Stimulated activated CD4-positive, alpha-beta T cell treated with anti-CD3 and anti-CD28 coated beads, Interleukin-2, amount 100 ng/mL, for 48 hours (primary cell): ENCODE data around the gene PGA4.
"Not testable (repeated sequence)": the region's sequence is repeated elsewhere in the genome, so short reads cannot be mapped to it uniquely, and the experiment has no call there.

Source experiments
- DNase-seq, 2 donors: peaks; one replicate each; pipeline ENCODE4 v3.0.0-alpha.2; 2020

The PGA4 gene

GRCh38 chr11:61207636-61208310 is 14.4 kb upstream of the PGA4 start:
- DNase-seq: not testable (repeated sequence)

GRCh38 chr11:61210629-61211028 is 11.5 kb upstream of the PGA4 start:
- DNase-seq: not testable (repeated sequence)

GRCh38 chr11:61211327-61211952 is 10.7 kb upstream of the PGA4 start:
- not testable (repeated sequence) for DNase-seq

- DNase-seq: not testable (repeated sequence)
Measured at GRCh38 chr11:61212202-61212601, 9.9 kb upstream of the PGA4 start.

- not testable (repeated sequence) for DNase-seq
Measured at GRCh38 chr11:61213711-61214324, 8.3 kb upstream of the PGA4 start.

- not testable (repeated sequence) for DNase-seq
Measured at GRCh38 chr11:61218306-61218705, 3.8 kb upstream of the PGA4 start.

GRCh38 chr11:61219016-61219415 is 3.1 kb upstream of the PGA4 start:
- not testable (repeated sequence) for DNase-seq

DNA sequence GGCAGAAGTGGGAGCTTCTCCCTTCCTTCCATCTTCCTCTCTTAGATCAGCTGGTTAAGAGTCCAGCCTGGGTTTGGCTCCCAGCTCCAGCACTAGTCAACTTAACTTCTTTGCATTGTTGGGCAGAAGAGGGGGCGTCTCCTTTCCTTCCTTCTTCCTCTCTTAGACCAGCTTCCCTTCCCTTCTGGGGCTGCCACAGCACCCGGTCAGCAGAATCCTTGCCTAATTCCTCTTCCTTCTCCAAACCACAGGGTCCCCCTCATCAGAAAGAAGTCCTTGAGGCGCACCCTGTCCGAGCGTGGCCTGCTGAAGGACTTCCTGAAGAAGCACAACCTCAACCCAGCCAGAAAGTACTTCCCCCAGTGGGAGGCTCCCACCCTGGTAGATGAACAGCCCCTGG is 545 bp downstream of the PGA4 start:
- not testable (repeated sequence) for DNase-seq

- DNase-seq: not testable (repeated sequence)
Measured at GRCh38 chr11:61226457-61227137, 4.5 kb downstream of the PGA4 start.

GRCh38 chr11:61229458-61229857 is 7.3 kb downstream of the PGA4 start:
- DNase-seq: not testable (repeated sequence)

GRCh38 chr11:61231033-61231432 is 8.9 kb downstream of the PGA4 start:
- not testable (repeated sequence) for DNase-seq

DNA sequence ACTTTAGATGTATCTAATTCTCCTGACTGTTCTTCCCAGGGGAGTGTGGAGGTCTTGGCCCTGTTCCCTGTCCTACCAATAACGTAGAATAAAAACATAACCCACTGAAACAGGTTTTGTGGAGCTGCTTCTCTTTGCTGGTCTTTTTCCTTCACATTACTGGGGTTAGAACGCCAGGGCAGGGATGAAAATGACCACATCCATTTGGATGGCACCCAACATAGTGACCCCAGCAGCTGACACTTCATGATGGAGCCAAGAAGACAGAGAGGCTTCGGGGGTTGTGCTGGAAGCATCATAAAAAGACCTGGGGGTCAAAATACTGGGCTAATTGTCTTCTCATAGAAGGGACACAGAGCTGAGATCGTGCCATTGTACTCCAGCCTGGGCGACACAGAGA is 9.4 kb downstream of the PGA4 start:
- not testable (repeated sequence) for DNase-seq

- not testable (repeated sequence) for DNase-seq
Measured at GRCh38 chr11:61232548-61233145, 10.5 kb downstream of the PGA4 start.

GRCh38 chr11:61237130-61237529 is 15.0 kb downstream of the PGA4 start:
- DNase-seq: not testable (repeated sequence)

DNA sequence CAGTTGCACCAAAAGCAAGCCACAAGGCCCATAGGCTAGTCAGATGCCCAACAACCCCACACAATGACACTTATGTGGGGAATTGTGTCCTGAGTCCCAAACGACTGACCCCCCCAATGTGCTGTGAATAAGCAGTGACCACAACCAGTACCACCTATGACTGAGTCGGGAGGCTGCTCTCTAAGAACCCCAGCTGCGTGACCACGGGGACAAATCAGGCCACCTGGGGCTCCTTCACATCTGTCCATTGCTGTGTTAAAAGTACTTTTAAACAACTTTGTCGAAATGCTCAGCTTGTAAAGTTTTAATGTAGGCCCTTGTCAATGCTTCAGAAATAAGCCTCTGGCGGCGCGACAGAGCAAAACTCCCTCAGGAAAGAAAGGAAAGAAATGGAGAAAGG is 18.1 kb downstream of the PGA4 start:
- not testable (repeated sequence) for DNase-seq

DNA sequence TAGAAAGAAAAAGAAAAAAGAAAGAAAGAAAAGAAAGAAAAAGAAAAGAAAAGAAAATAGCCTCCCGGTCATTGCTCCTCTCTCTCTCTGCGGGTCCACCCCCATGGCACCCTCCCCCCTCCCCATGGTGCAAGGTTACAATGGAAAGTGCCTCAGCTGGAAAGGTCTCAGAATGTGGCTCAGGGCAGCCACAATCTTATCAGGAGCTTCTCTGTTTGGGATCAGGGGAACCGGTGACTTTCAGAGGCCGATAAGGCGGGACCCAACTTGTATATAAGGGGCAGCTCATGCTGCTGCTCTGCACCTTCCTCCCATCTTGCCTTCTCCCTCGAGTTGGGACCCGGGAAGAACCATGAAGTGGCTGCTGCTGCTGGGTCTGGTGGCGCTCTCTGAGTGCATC is 18.7 kb downstream of the PGA4 start, which contains the start of gene PGA5:
TSS of gene PGA5 (plus strand) at position 301 of the 400 bp plus-strand sequence. CDS start at position 353, 52 bp downstream.
- DNase-seq: not testable (repeated sequence)

DNA sequence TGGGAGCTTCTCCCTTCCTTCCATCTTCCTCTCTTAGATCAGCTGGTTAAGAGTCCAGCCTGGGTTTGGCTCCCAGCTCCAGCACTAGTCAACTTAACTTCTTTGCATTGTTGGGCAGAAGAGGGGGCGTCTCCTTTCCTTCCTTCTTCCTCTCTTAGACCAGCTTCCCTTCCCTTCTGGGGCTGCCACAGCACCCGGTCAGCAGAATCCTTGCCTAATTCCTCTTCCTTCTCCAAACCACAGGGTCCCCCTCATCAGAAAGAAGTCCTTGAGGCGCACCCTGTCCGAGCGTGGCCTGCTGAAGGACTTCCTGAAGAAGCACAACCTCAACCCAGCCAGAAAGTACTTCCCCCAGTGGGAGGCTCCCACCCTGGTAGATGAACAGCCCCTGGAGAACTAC is 19.4 kb downstream of the PGA4 start:
- not testable (repeated sequence) for DNase-seq

GRCh38 chr11:61245284-61245964 is 23.3 kb downstream of the PGA4 start:
- not testable (repeated sequence) for DNase-seq

GRCh38 chr11:61248071-61248470 is 25.9 kb downstream of the PGA4 start:
- DNase-seq: not testable (repeated sequence)

- DNase-seq: not testable (repeated sequence)
Measured at GRCh38 chr11:61249201-61249600, 27.1 kb downstream of the PGA4 start.

DNA sequence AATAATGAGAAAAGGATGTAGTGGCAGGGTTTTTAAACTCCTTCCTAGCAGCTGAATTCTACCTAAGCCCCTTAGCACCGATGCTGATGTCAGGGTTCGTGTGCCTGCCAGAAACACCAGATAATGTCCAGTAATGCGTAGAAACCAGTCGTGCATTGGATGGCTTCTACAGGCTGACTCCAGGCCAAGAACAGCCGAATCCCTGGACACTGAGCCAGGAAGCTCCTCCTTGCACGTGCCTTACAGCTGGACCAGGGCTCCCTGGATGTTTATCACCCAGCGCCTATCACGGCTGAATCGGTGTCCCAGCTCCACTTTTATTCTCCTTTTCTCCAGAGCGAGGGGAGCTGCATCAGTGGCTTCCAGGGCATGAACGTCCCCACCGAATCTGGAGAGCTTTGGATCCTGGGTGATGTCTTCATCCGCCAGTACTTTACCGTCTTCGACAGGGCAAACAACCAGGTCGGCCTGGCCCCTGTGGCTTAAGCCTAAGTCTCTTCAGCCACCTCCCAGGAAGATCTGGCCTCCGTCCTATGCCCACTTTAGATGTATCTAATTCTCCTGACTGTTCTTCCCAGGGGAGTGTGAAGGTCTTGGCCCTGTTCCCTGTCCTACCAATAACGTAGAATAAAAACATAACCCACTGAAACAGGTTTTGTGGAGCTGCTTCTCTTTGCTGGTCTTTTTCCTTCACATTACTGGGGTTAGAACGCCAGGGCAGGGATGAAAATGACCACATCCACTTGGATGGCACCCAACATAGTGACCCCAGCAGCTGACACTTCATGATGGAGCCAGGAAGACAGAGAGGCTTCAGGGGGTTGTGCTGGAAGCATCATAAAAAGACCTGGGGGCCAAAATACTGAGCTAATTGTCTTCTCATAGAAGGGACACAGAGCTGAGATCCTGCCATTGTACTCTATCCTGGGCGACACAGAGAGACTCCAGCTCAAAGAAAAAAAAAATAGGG is 28.9 kb downstream of the PGA4 start:
- DNase-seq: not testable (repeated sequence)
